ENCODE data around the gene TNKS1BP1.

- TF ChIP-seq HINFP (tag; conservative IDR thresholded peaks at IDR 0.05; ENCODE audit: low read depth): no peak
- no peak for TF ChIP-seq ZNF174 (CRISPR knock-in tag; IDR thresholded peaks at IDR 0.05)
- TF ChIP-seq ESRRA (IDR thresholded peaks at IDR 0.05; ENCODE audit: borderline replicate concordance, low read depth): no peak
- TF ChIP-seq MYC (IDR thresholded peaks at IDR 0.05; ENCODE audit: low read depth, low read length): no peak
- TF ChIP-seq MYC (CRISPR knock-in tag; IDR thresholded peaks at IDR 0.05; ENCODE audit: borderline replicate concordance, low read depth): no peak
- TF ChIP-seq GABPB2 (CRISPR knock-in tag; conservative IDR thresholded peaks at IDR 0.05): no peak
- no peak for TF ChIP-seq POLR2A (conservative IDR thresholded peaks at IDR 0.05)
- TF ChIP-seq CBX8 (IDR thresholded peaks at IDR 0.05; ENCODE audit: borderline replicate concordance, extremely low read depth, low read depth, low read length, poor library complexity, severe bottlenecking): no peak
- TF ChIP-seq, protein P1, sequence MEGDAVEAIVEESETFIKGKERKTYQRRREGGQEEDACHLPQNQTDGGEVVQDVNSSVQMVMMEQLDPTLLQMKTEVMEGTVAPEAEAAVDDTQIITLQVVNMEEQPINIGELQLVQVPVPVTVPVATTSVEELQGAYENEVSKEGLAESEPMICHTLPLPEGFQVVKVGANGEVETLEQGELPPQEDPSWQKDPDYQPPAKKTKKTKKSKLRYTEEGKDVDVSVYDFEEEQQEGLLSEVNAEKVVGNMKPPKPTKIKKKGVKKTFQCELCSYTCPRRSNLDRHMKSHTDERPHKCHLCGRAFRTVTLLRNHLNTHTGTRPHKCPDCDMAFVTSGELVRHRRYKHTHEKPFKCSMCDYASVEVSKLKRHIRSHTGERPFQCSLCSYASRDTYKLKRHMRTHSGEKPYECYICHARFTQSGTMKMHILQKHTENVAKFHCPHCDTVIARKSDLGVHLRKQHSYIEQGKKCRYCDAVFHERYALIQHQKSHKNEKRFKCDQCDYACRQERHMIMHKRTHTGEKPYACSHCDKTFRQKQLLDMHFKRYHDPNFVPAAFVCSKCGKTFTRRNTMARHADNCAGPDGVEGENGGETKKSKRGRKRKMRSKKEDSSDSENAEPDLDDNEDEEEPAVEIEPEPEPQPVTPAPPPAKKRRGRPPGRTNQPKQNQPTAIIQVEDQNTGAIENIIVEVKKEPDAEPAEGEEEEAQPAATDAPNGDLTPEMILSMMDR (IDR thresholded peaks at IDR 0.05 in 2 of 3, conservative IDR thresholded peaks at IDR 0.05 in 1 of 3; ENCODE audit: insufficient read depth in 2 of 3, low read depth in 1 of 3, low read length in 3 of 3): no peak
- no peak for TF ChIP-seq CCAR2 (IDR thresholded peaks at IDR 0.05; ENCODE audit: low read depth, low read length)
- TF ChIP-seq ZNF277 (CRISPR knock-in tag; IDR thresholded peaks at IDR 0.05; ENCODE audit: borderline replicate concordance): no peak
- no peak for TF ChIP-seq U2AF2 (optimal IDR thresholded peaks at IDR 0.05; ENCODE audit: low read depth, low read length)
- TF ChIP-seq ZNF175 (CRISPR knock-in tag; IDR thresholded peaks at IDR 0.05; ENCODE audit: low read depth): no peak
- TF ChIP-seq, protein P2, sequence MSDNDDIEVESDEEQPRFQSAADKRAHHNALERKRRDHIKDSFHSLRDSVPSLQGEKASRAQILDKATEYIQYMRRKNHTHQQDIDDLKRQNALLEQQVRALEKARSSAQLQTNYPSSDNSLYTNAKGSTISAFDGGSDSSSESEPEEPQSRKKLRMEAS (CRISPR knock-in tag; IDR thresholded peaks at IDR 0.05): no peak
- no peak for TF ChIP-seq POLR2AphosphoS5 (IDR thresholded peaks at IDR 0.05; ENCODE audit: control insufficient read depth, insufficient read depth, low read depth, low read length)
Measured at GRCh38 chr11:57308426-57309060, 16.2 kb downstream of the TNKS1BP1 start.

Data from K562 (cell line).